ENCODE results near the gene ZSCAN26. TPM values are rescaled to one million over a fixed set of nuclear protein-coding genes. Genes with fewer than 3 reads are reported as not detected.

The ZSCAN26 gene
- total and polyA plus RNA-seq, 2 experiments from 2014 or later, result 15.0 to 17.5 TPM

- WGBS, 2 experiments (ENCODE audit: low coverage in 1 of 2, low lambda C conversion rate in 2 of 2, missing lambda C conversion rate in 2 of 2), result 90 to 95% methylated on average over 1 of the region's 1 CpG
- no peak for TF ChIP-seq EZH2phosphoT487 (IDR thresholded peaks at IDR 0.05; ENCODE audit: insufficient read depth, low read depth)
- TF ChIP-seq EZH2 (IDR thresholded peaks at IDR 0.05; ENCODE audit: insufficient read depth, poor library complexity, severe bottlenecking), result no peak
- in situ Hi-C loops (cut with MboI), result no loop called here
- Histone ChIP-seq H3K27me3 (replicated peaks; ENCODE audit: insufficient read depth) (no peaks in the 10 kb centered on the region), H3K27ac (no peak overlapping the region), H3K4me1 (ENCODE audit: insufficient read depth) (no peaks in the 10 kb centered on the region), H3F3A (ENCODE audit: insufficient read depth) (no peaks in the 10 kb centered on the region; the same call in 1 of the 2 replicates), H3K9me3 (ENCODE audit: low read depth) (no peaks in the 10 kb centered on the region), H3K9me2 (ENCODE audit: insufficient read depth) (no peaks in the 10 kb centered on the region), H3K4me2 (ENCODE audit: unreplicated experiment) (no peak overlapping the region), H3K9ac (no peak overlapping the region), H4K20me1 (ENCODE audit: insufficient read depth) (no peaks in the 10 kb centered on the region), H3K4me3 (no peak overlapping the region), H3K79me2 (ENCODE audit: insufficient read depth) (no peaks in the 10 kb centered on the region), H2AFZ (no peak overlapping the region), H3K36me3 (ENCODE audit: low read depth) (peaks cover 6% of the 10 kb centered on the region; the same call in 1 of the 2 replicates)
- no peak for DNase-seq
Measured at GRCh38 chr6:28240471-28240870, 26.5 kb upstream of the ZSCAN26 start.

GRCh38 chr6:28243946-28244345 lies 23.0 kb upstream of the ZSCAN26 start:
- Histone ChIP-seq H3K36me3 (ENCODE audit: low read depth) (peaks cover 9% of the 10 kb centered on the region; the same call in 1 of the 2 replicates), H3K4me3 (no peak overlapping the region), H3F3A (ENCODE audit: insufficient read depth) (no peaks in the 10 kb centered on the region; the same call in 1 of the 2 replicates), H3K4me2 (ENCODE audit: unreplicated experiment) (no peak overlapping the region), H3K9me2 (ENCODE audit: insufficient read depth) (no peaks in the 10 kb centered on the region), H3K9me3 (ENCODE audit: low read depth) (no peaks in the 10 kb centered on the region), H4K20me1 (ENCODE audit: insufficient read depth) (no peaks in the 10 kb centered on the region), H3K27ac (no peak overlapping the region), H3K9ac (no peak overlapping the region), H3K79me2 (ENCODE audit: insufficient read depth) (no peaks in the 10 kb centered on the region), H3K4me1 (ENCODE audit: insufficient read depth) (no peaks in the 10 kb centered on the region), H3K27me3 (replicated peaks; ENCODE audit: insufficient read depth) (no peaks in the 10 kb centered on the region), H2AFZ (no peak overlapping the region)
- no peak for DNase-seq
- TF ChIP-seq EZH2 (IDR thresholded peaks at IDR 0.05; ENCODE audit: insufficient read depth, poor library complexity, severe bottlenecking) (no peak), EZH2phosphoT487 (IDR thresholded peaks at IDR 0.05; ENCODE audit: insufficient read depth, low read depth) (no peak)
- 99 to 100% methylated on average over 3 of the region's 3 CpGs for WGBS, 2 experiments (ENCODE audit: low coverage in 1 of 2, low lambda C conversion rate in 2 of 2, missing lambda C conversion rate in 2 of 2)
- in situ Hi-C loops (cut with MboI), result no loop called here

- Histone ChIP-seq H3K4me1 (ENCODE audit: insufficient read depth) (peaks cover 2% of the 10 kb centered on the region; the same call in 1 of the 2 replicates), H3K9me2 (ENCODE audit: insufficient read depth) (no peaks in the 10 kb centered on the region), H3F3A (ENCODE audit: insufficient read depth) (no peaks in the 10 kb centered on the region; the same call in 1 of the 2 replicates), H3K4me3 (no peak overlapping the region), H3K4me2 (ENCODE audit: unreplicated experiment) (no peak overlapping the region), H3K36me3 (ENCODE audit: low read depth) (peaks cover 9% of the 10 kb centered on the region; the same call in 1 of the 2 replicates), H3K27me3 (replicated peaks; ENCODE audit: insufficient read depth) (no peaks in the 10 kb centered on the region), H3K9ac (no peak overlapping the region), H4K20me1 (ENCODE audit: insufficient read depth) (no peaks in the 10 kb centered on the region), H3K9me3 (ENCODE audit: low read depth) (no peaks in the 10 kb centered on the region), H2AFZ (no peak overlapping the region), H3K27ac (no peak overlapping the region), H3K79me2 (ENCODE audit: insufficient read depth) (peaks cover 11% of the 10 kb centered on the region)
- in situ Hi-C loops (cut with MboI), result no loop called here
- 93 to 95% methylated on average over 6 of the region's 6 CpGs for WGBS, 2 experiments (ENCODE audit: low coverage in 1 of 2, low lambda C conversion rate in 2 of 2, missing lambda C conversion rate in 2 of 2)
- TF ChIP-seq EZH2 (IDR thresholded peaks at IDR 0.05; ENCODE audit: insufficient read depth, poor library complexity, severe bottlenecking), result no peak
- TF ChIP-seq EZH2phosphoT487 (IDR thresholded peaks at IDR 0.05; ENCODE audit: insufficient read depth, low read depth), result no peak
- DNase-seq, result no peak
Measured at GRCh38 chr6:28245206-28245941, 21.6 kb upstream of the ZSCAN26 start.

- Histone ChIP-seq H4K20me1 (ENCODE audit: insufficient read depth) (no peaks in the 10 kb centered on the region), H3K9me2 (ENCODE audit: insufficient read depth) (no peaks in the 10 kb centered on the region), H3K36me3 (ENCODE audit: low read depth) (peaks cover 9% of the 10 kb centered on the region; the same call in 1 of the 2 replicates), H3F3A (ENCODE audit: insufficient read depth) (no peaks in the 10 kb centered on the region), H3K27ac (no peak overlapping the region), H3K9ac (no peak overlapping the region), H2AFZ (no peak overlapping the region), H3K27me3 (replicated peaks; ENCODE audit: insufficient read depth) (no peaks in the 10 kb centered on the region), H3K4me3 (no peak overlapping the region), H3K4me1 (ENCODE audit: insufficient read depth) (peaks cover 18% of the 10 kb centered on the region), H3K79me2 (ENCODE audit: insufficient read depth) (peaks cover 27% of the 10 kb centered on the region), H3K9me3 (ENCODE audit: low read depth) (no peaks in the 10 kb centered on the region), H3K4me2 (ENCODE audit: unreplicated experiment) (no peak overlapping the region)
- no peak for DNase-seq
- TF ChIP-seq EZH2 (IDR thresholded peaks at IDR 0.05; ENCODE audit: insufficient read depth, poor library complexity, severe bottlenecking), result no peak
- no peak for TF ChIP-seq EZH2phosphoT487 (IDR thresholded peaks at IDR 0.05; ENCODE audit: insufficient read depth, low read depth)
- WGBS, 2 experiments (ENCODE audit: low coverage in 1 of 2, low lambda C conversion rate in 2 of 2, missing lambda C conversion rate in 2 of 2), result 8 to 12% methylated on average over 1 of the region's 1 CpG
- in situ Hi-C loops (cut with MboI), result no loop called here
Measured at GRCh38 chr6:28248916-28249315, 18.0 kb upstream of the ZSCAN26 start.

All from GM23248 (cell line).